HG03457 (cell line): Measurements from ENCODE around the gene IHH.

Source experiments
- ATAC-seq: cut with Tn5 transposase; IDR thresholded peaks from one replicate; pipeline ENCODE4 v1.9.1; 2021; ENCODE audit warnings: moderate number of reproducible peaks; ENCODE audit not compliant: unreplicated experiment

The IHH gene

GRCh38 chr2:219076253-219076652 is 15.5 kb upstream of the IHH start:
- no peak for ATAC-seq

GRCh38 chr2:219073413-219074129 is 12.8 kb upstream of the IHH start:
- no peak for ATAC-seq

- no peak for ATAC-seq
Measured at GRCh38 chr2:219072741-219073250, 12.1 kb upstream of the IHH start.

GRCh38 chr2:219071131-219071816 is 10.6 kb upstream of the IHH start:
- ATAC-seq: no peak

- ATAC-seq: no peak
Measured at GRCh38 chr2:219065484-219065883, 4.8 kb upstream of the IHH start.

- ATAC-seq: no peak
Measured at GRCh38 chr2:219062081-219062480, 1.4 kb upstream of the IHH start.

GRCh38 chr2:219059725-219060682 is 717 bp downstream of the IHH start:
- ATAC-seq: no peak

GRCh38 chr2:219059375-219059724 is 1.4 kb downstream of the IHH start:
- ATAC-seq: no peak

- no peak for ATAC-seq
Measured at GRCh38 chr2:219058541-219059374, 2.0 kb downstream of the IHH start.

GRCh38 chr2:219057709-219058540 is 2.8 kb downstream of the IHH start:
- peak; percentile 90 for ATAC-seq

- no peak for ATAC-seq
Measured at GRCh38 chr2:219056896-219057708, 3.6 kb downstream of the IHH start.

- no peak for ATAC-seq
Measured at GRCh38 chr2:219056176-219056895, 4.4 kb downstream of the IHH start.

GRCh38 chr2:219054956-219055903 is 5.5 kb downstream of the IHH start:
- no peak for ATAC-seq

GRCh38 chr2:219049282-219049681 is 11.4 kb downstream of the IHH start:
- ATAC-seq: no peak

- no peak for ATAC-seq
Measured at GRCh38 chr2:219045937-219046550, 14.7 kb downstream of the IHH start.

- ATAC-seq: no peak
Measured at GRCh38 chr2:219042750-219043149, 18.0 kb downstream of the IHH start.

- no peak for ATAC-seq
Measured at GRCh38 chr2:219042157-219042556, 18.6 kb downstream of the IHH start.
